ENCODE results near the gene PBRM1.

- TF ChIP-seq POLR2AphosphoS5 (IDR thresholded peaks at IDR 0.05; ENCODE audit: low read depth, low read length) (no peak), SIN3A (IDR thresholded peaks at IDR 0.05; ENCODE audit: borderline replicate concordance, insufficient read depth, low read length) (no peak)
- TF ChIP-seq, protein P1, sequence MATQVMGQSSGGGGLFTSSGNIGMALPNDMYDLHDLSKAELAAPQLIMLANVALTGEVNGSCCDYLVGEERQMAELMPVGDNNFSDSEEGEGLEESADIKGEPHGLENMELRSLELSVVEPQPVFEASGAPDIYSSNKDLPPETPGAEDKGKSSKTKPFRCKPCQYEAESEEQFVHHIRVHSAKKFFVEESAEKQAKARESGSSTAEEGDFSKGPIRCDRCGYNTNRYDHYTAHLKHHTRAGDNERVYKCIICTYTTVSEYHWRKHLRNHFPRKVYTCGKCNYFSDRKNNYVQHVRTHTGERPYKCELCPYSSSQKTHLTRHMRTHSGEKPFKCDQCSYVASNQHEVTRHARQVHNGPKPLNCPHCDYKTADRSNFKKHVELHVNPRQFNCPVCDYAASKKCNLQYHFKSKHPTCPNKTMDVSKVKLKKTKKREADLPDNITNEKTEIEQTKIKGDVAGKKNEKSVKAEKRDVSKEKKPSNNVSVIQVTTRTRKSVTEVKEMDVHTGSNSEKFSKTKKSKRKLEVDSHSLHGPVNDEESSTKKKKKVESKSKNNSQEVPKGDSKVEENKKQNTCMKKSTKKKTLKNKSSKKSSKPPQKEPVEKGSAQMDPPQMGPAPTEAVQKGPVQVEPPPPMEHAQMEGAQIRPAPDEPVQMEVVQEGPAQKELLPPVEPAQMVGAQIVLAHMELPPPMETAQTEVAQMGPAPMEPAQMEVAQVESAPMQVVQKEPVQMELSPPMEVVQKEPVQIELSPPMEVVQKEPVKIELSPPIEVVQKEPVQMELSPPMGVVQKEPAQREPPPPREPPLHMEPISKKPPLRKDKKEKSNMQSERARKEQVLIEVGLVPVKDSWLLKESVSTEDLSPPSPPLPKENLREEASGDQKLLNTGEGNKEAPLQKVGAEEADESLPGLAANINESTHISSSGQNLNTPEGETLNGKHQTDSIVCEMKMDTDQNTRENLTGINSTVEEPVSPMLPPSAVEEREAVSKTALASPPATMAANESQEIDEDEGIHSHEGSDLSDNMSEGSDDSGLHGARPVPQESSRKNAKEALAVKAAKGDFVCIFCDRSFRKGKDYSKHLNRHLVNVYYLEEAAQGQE (IDR thresholded peaks at IDR 0.05; ENCODE audit: insufficient read depth in 1 of 2, low read depth in 2 of 2, low read length in 2 of 2): no peak
These were observed 28.9 kb upstream of the PBRM1 start for GRCh38 chr3:52714335-52715302.
